ENCODE measurements around the gene ERF. TPM values are rescaled to one million over a fixed set of nuclear protein-coding genes. Genes with fewer than 3 reads are reported as not detected.

Gene ERF
- total RNA-seq, 2 donors from 2014 or later: 33.9 to 121 TPM

DNA sequence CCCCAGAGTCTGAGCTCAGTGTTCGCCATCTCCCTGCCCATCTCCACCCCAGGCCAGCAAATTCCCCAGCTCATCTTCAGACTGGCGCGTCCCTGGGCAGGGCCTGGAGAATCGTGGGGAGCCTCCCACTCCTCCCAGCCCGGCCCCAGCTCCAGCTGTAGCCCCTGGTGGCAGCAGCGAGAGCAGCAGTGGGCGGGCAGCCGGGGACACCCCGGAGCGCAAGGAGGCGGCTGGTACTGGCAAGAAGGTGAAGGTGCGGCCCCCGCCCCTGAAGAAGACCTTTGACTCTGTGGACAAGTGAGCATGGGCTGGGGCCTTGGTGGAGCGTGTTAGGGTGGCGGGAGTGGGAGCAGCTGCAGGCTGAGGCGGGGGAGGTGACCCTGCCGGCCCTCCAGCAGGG is 38.6 kb upstream of the ERF start:
- intact Hi-C loops (cut with DNase I): no loop called here

DNA sequence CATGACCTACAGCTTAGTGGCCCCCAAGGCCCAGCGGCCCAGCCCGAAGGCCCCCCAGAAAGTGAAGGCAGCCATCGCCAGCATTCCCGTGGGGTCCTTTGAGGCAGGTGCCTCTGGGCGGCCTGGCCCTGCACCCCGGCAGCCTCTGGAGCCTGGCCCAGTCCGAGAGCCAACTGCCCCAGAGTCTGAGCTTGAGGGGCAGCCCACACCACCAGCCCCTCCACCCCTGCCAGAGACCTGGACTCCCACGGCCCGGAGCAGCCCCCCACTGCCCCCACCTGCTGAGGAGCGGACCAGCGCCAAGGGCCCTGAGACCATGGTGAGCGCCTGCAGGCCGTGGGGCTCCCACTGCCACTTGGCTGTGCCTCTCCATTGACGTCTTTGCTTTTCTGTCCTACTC is 38.0 kb upstream of the ERF start:
- TF ChIP-seq POLR2AphosphoS5 (IDR thresholded peaks at IDR 0.05) (no peak), CTCF (IDR thresholded peaks at IDR 0.05) (no peak), POLR2A (IDR thresholded peaks at IDR 0.05) (no peak)
- DNase-seq (ENCODE audit: low spot score): no peak
- intact Hi-C loops (cut with DNase I): no loop called here
- 90% methylated on average over 5 of the region's 14 CpGs for WGBS
- Histone ChIP-seq H3K4me3 (no peak overlapping the region), H3K4me1 (replicated peaks) (no peaks in the 10 kb centered on the region), H3K27ac (no peak overlapping the region), H3K27me3 (replicated peaks; ENCODE audit: insufficient read depth) (no peaks in the 10 kb centered on the region), H3K36me3 (peaks cover 6 to 32% of the 10 kb centered on the region in 2 donors), H3K9me3 (no peaks in the 10 kb centered on the region)

More for the DNA sequence above, 38.6 kb upstream of the ERF start:
- Histone ChIP-seq H3K27me3 (replicated peaks; ENCODE audit: insufficient read depth) (no peaks in the 10 kb centered on the region), H3K4me1 (replicated peaks) (no peaks in the 10 kb centered on the region), H3K27ac (no peak overlapping the region), H3K4me3 (no peak overlapping the region), H3K36me3 (peaks cover 6 to 32% of the 10 kb centered on the region in 2 donors), H3K9me3 (no peaks in the 10 kb centered on the region)
- TF ChIP-seq POLR2A (IDR thresholded peaks at IDR 0.05) (no peak), POLR2AphosphoS5 (IDR thresholded peaks at IDR 0.05) (no peak)
- WGBS: 82% methylated on average over 17 of the region's 17 CpGs
- no peak for DNase-seq (ENCODE audit: low spot score)

- no peaks in the 10 kb centered on the region for H3K27me3 ChIP-seq (replicated peaks; ENCODE audit: insufficient read depth)
- intact Hi-C loops (cut with DNase I): no loop called here
- no peak for TF ChIP-seq POLR2A (IDR thresholded peaks at IDR 0.05)
- TF ChIP-seq CTCF (IDR thresholded peaks at IDR 0.05): no peak
- no peak for TF ChIP-seq POLR2AphosphoS5 (IDR thresholded peaks at IDR 0.05)
- peaks cover 4% of the 10 kb centered on the region for H3K4me1 ChIP-seq (replicated peaks)
- H3K9me3 ChIP-seq: no peaks in the 10 kb centered on the region
- no peak overlapping the region for H3K27ac ChIP-seq
- WGBS: 85% methylated on average over 27 of the region's 27 CpGs
- no peak overlapping the region for H3K4me3 ChIP-seq
- DNase-seq (ENCODE audit: low spot score): no peak
- peaks cover 9 to 32% of the 10 kb centered on the region in 2 donors for H3K36me3 ChIP-seq
Measured at GRCh38 chr19:42292042-42292960, 37.4 kb upstream of the ERF start.

DNA sequence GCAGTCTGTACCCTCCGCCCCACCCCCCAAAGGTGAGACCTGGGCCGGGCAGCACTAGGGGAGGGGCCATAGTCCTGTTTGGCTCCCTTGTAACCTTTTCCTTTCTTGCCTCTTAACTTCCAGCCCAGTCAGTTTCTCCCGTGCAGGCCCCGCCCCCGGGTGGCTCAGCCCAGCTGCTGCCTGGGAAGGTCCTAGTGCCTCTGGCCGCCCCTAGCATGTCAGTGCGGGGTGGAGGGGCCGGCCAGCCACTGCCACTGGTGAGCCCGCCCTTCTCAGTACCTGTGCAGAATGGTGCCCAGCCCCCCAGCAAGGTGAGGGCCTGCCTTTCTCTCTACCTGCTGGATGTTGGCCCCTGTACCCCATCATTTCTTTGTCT is 36.5 kb upstream of the ERF start:
- Histone ChIP-seq H3K4me1 (replicated peaks) (peaks cover 4% of the 10 kb centered on the region), H3K27me3 (replicated peaks; ENCODE audit: insufficient read depth) (no peaks in the 10 kb centered on the region), H3K9me3 (no peaks in the 10 kb centered on the region), H3K4me3 (no peak overlapping the region), H3K27ac (no peak overlapping the region), H3K36me3 (peaks cover 10 to 32% of the 10 kb centered on the region in 2 donors)
- no peak for DNase-seq (ENCODE audit: low spot score)
- intact Hi-C loops (cut with DNase I): no loop called here
- WGBS: 58% methylated on average over 9 of the region's 9 CpGs
- TF ChIP-seq CTCF (IDR thresholded peaks at IDR 0.05) (no peak), POLR2A (IDR thresholded peaks at IDR 0.05) (no peak), POLR2AphosphoS5 (IDR thresholded peaks at IDR 0.05) (no peak)

DNA sequence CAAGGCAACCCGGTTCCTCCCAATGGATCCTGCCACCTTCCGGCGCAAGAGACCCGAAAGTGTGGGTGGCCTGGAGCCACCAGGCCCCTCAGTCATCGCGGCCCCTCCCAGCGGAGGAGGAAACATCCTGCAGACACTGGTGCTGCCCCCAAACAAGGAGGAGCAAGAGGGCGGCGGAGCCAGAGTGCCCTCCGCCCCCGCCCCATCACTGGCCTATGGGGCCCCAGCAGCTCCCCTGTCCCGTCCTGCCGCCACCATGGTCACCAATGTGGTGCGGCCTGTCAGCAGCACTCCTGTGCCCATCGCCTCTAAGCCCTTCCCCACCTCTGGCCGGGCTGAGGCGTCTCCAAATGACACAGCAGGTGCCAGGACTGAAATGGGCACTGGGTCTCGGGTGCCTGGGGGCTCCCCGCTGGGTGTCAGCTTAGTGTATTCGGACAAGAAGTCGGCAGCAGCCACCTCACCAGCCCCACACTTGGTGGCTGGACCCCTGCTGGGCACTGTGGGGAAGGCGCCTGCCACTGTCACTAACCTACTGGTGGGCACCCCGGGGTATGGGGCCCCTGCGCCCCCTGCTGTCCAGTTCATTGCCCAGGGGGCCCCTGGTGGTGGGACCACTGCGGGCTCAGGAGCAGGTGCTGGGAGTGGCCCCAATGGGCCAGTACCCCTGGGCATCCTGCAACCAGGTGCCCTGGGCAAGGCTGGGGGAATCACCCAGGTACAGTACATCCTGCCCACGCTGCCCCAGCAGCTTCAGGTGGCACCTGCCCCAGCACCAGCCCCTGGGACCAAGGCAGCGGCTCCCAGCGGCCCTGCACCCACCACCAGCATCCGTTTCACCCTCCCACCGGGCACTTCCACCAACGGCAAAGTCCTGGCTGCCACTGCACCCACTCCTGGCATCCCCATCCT is 35.9 kb upstream of the ERF start:
- 83% methylated on average over 29 of the region's 31 CpGs for WGBS
- H3K27ac ChIP-seq: no peak overlapping the region

More for the DNA sequence above, 35.9 kb upstream of the ERF start:
- intact Hi-C loops (cut with DNase I): no loop called here
- no peak overlapping the region for H3K4me3 ChIP-seq
- no peak for DNase-seq (ENCODE audit: low spot score)
- peaks cover 10 to 32% of the 10 kb centered on the region in 2 donors for H3K36me3 ChIP-seq
- TF ChIP-seq CTCF (IDR thresholded peaks at IDR 0.05) (peak in 2 of 4 experiments; percentile 29 to 44), POLR2A (IDR thresholded peaks at IDR 0.05) (no peak), POLR2AphosphoS5 (IDR thresholded peaks at IDR 0.05) (no peak)
- H3K4me1 ChIP-seq (replicated peaks): peaks cover 9% of the 10 kb centered on the region
- H3K27me3 ChIP-seq (replicated peaks; ENCODE audit: insufficient read depth): no peaks in the 10 kb centered on the region
- H3K9me3 ChIP-seq: no peaks in the 10 kb centered on the region
